ENCODE data around the gene TFF1.

- TF ChIP-seq POLR2AphosphoS5 (IDR thresholded peaks at IDR 0.05; ENCODE audit: borderline replicate concordance, low read depth, low read length): no peak
- no peak for TF ChIP-seq EZH2 (IDR thresholded peaks at IDR 0.05)
- TF ChIP-seq FOXP2 (optimal IDR thresholded peaks at IDR 0.05; ENCODE audit: control extremely low read depth, extremely low read length, insufficient read depth): no peak
Measured at GRCh38 chr21:42312626-42313104, 53.7 kb downstream of the TFF1 start.
